GM19438 (cell line): ENCODE results near the gene TRIM67.

Experiments used
- ATAC-seq: cut with Tn5 transposase; IDR thresholded peaks from one replicate; pipeline ENCODE4 v1.9.1; 2021; ENCODE audit warnings: low read depth; ENCODE audit not compliant: unreplicated experiment

Gene TRIM67

GRCh38 chr1:231231511-231231910 is 69.7 kb downstream of the TRIM67 start:
- no peak for ATAC-seq

GRCh38 chr1:231232870-231233734 is 71.2 kb downstream of the TRIM67 start:
- ATAC-seq = no peak

GRCh38 chr1:231233735-231234417 is 72.0 kb downstream of the TRIM67 start:
- no peak for ATAC-seq

- no peak for ATAC-seq
These were observed 72.6 kb downstream of the TRIM67 start for GRCh38 chr1:231234506-231234905.

- no peak for ATAC-seq
These were observed 73.8 kb downstream of the TRIM67 start for GRCh38 chr1:231235526-231236207.

GRCh38 chr1:231236208-231236591 is 74.3 kb downstream of the TRIM67 start:
- no peak for ATAC-seq

GRCh38 chr1:231236938-231237337 is 75.1 kb downstream of the TRIM67 start:
- no peak for ATAC-seq

GRCh38 chr1:231238298-231238697 is 76.4 kb downstream of the TRIM67 start:
- ATAC-seq = no peak

- ATAC-seq = no peak
These were observed 78.6 kb downstream of the TRIM67 start for GRCh38 chr1:231240531-231240882.

GRCh38 chr1:231240883-231241735 is 79.3 kb downstream of the TRIM67 start, which contains the start of gene GNPAT:
Gene GNPAT (plus strand): TSS chr1:231241212. CDS start chr1:231241379, 167 bp downstream.
- peak; percentile 88 for ATAC-seq

GRCh38 chr1:231241750-231242149 is 79.9 kb downstream of the TRIM67 start:
- peak; percentile 28 for ATAC-seq

GRCh38 chr1:231242516-231243198 is 80.8 kb downstream of the TRIM67 start:
- ATAC-seq = no peak

GRCh38 chr1:231248778-231249177 is 86.9 kb downstream of the TRIM67 start:
- no peak for ATAC-seq

GRCh38 chr1:231252336-231252735 is 90.5 kb downstream of the TRIM67 start:
- no peak for ATAC-seq

- no peak for ATAC-seq
These were observed 98.5 kb downstream of the TRIM67 start for GRCh38 chr1:231260351-231260750.

GRCh38 chr1:231264642-231265041 is 102.8 kb downstream of the TRIM67 start:
- no peak for ATAC-seq

- ATAC-seq = no peak
These were observed 103.5 kb downstream of the TRIM67 start for GRCh38 chr1:231265379-231265778.

- ATAC-seq = no peak
These were observed 105.0 kb downstream of the TRIM67 start for GRCh38 chr1:231266811-231267322.
